OCI-LY3 (cell line): ENCODE data around the gene TTC6.

ENCODE experiments used
- H2AFZ ChIP-seq: fragments of 200-600, 300-600 bp; shearing (Covaris generic); 2 replicates; pipeline ENCODE4 v1.6.0; 2014; ENCODE audit warnings: antibody characterized with exemption, low read depth, low read length
- H3K27ac ChIP-seq: fragments of 200-600, 300-600 bp; sonication (generic); 2 replicates; pipeline ENCODE4 v1.5.1; 2014; ENCODE audit warnings: mild to moderate bottlenecking, low read length, moderate library complexity, mixed read lengths
- H3K27me3 ChIP-seq: fragments of 200-600, 300-600 bp; sonication (generic); 2 replicates; pipeline ENCODE4 v1.6.1; 2014; ENCODE audit warnings: low read depth, low read length, mixed read lengths
- H3K36me3 ChIP-seq: fragments of 200-600, 300-600 bp; sonication (generic); replicated peaks from 2 replicates; pipeline ENCODE3; 2014; ENCODE audit warnings: low read depth, low read length, mixed read lengths
- H3K4me1 ChIP-seq: fragments of 300-600, 200-600 bp; sonication (generic); 2 replicates; pipeline ENCODE4 v1.6.1; 2014; ENCODE audit warnings: low read length, mixed read lengths
- H3K4me2 ChIP-seq: fragments of 200-600, 300-600 bp; sonication (generic); 2 replicates; pipeline ENCODE4 v1.6.1; 2014; ENCODE audit warnings: low read length, mixed read lengths
- H3K4me3 ChIP-seq: fragments of 300-600, 200-600 bp; sonication (generic); 2 replicates; pipeline ENCODE4 v1.5.1; 2014; ENCODE audit warnings: antibody characterized with exemption, mild to moderate bottlenecking, low read length, moderate library complexity
- H3K79me2 ChIP-seq: fragments of 300-600, 200-600 bp; shearing (Covaris generic); 2 replicates; pipeline ENCODE4 v1.6.1; 2014; ENCODE audit warnings: mild to moderate bottlenecking, low read length, mixed read lengths
- H3K9ac ChIP-seq: fragments of 300-600, 200-600 bp; shearing (Covaris generic); 2 replicates; pipeline ENCODE4 v1.6.0; 2014; ENCODE audit warnings: mild to moderate bottlenecking, low read length, moderate library complexity
- H3K9me3 ChIP-seq: fragments of 200-600, 300-600 bp; shearing (Covaris generic); 2 replicates; pipeline ENCODE4 v1.6.1; 2014; ENCODE audit warnings: low read length, mixed read lengths; ENCODE audit not compliant: insufficient read depth
- H4K20me1 ChIP-seq: fragments of 200-600, 300-600 bp; sonication (generic); 2 replicates; pipeline ENCODE4 v1.6.1; 2016; ENCODE audit warnings: low read length, mixed read lengths; ENCODE audit not compliant: insufficient read depth
- CTCF ChIP-seq: fragments of 200-600, 300-600 bp; sonication (generic); IDR thresholded peaks from 2 replicates; pipeline ENCODE4 v1.5.1; 2014; ENCODE audit warnings: antibody characterized with exemption, low read length, low read depth
- EZH2phosphoT487 ChIP-seq: fragments of 200-600 bp; shearing (Covaris generic); IDR thresholded peaks from 2 replicates; pipeline ENCODE4 v1.6.1; 2018; ENCODE audit warnings: antibody characterized with exemption, mixed run types, low read depth

Gene TTC6

DNA sequence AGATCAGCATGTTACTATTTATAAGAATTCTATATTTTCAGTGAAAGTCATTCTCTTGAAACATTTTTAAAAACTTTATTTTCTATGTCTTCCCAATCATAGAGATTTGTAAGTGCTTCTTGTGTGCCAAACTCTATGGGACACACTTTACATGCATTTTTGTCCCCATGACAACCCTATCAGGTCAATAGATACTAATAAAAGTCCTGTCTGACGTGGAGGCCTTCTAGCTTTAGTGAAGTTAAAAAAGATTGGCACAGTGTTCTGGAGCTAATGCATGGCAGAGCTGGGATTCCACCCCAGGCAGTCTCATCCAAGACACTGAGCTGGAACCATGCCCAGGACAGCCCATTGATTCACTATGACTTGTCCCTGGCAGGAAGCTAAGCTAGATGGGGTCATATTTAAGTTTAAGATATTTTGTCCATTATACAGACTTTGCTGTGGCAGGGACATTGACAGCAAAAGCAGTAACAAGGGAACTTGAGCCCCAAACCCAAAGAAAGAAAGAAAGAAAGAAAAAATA is 28.1 kb downstream of the TTC6 start:
- Histone ChIP-seq H3K4me3 (no peak overlapping the region), H3K27me3 (no peaks in the 10 kb centered on the region), H3K9me3 (no peaks in the 10 kb centered on the region), H2AFZ (no peak overlapping the region), H4K20me1 (no peaks in the 10 kb centered on the region), H3K4me1 (no peaks in the 10 kb centered on the region), H3K9ac (no peak overlapping the region), H3K79me2 (no peaks in the 10 kb centered on the region), H3K36me3 (no peaks in the 10 kb centered on the region), H3K4me2 (no peak overlapping the region), H3K27ac (no peak overlapping the region)
- TF ChIP-seq EZH2phosphoT487: no peak
- no peak for TF ChIP-seq CTCF

GRCh38 chr14:37623971-37624370 is 28.5 kb downstream of the TTC6 start:
- Histone ChIP-seq H3K9me3 (no peaks in the 10 kb centered on the region), H3K9ac (no peak overlapping the region), H3K79me2 (no peaks in the 10 kb centered on the region), H2AFZ (no peak overlapping the region), H3K36me3 (no peaks in the 10 kb centered on the region), H3K4me3 (no peak overlapping the region), H4K20me1 (no peaks in the 10 kb centered on the region), H3K27ac (no peak overlapping the region), H3K27me3 (no peaks in the 10 kb centered on the region), H3K4me1 (no peaks in the 10 kb centered on the region), H3K4me2 (no peak overlapping the region)
- TF ChIP-seq EZH2phosphoT487 (no peak), CTCF (no peak)

DNA sequence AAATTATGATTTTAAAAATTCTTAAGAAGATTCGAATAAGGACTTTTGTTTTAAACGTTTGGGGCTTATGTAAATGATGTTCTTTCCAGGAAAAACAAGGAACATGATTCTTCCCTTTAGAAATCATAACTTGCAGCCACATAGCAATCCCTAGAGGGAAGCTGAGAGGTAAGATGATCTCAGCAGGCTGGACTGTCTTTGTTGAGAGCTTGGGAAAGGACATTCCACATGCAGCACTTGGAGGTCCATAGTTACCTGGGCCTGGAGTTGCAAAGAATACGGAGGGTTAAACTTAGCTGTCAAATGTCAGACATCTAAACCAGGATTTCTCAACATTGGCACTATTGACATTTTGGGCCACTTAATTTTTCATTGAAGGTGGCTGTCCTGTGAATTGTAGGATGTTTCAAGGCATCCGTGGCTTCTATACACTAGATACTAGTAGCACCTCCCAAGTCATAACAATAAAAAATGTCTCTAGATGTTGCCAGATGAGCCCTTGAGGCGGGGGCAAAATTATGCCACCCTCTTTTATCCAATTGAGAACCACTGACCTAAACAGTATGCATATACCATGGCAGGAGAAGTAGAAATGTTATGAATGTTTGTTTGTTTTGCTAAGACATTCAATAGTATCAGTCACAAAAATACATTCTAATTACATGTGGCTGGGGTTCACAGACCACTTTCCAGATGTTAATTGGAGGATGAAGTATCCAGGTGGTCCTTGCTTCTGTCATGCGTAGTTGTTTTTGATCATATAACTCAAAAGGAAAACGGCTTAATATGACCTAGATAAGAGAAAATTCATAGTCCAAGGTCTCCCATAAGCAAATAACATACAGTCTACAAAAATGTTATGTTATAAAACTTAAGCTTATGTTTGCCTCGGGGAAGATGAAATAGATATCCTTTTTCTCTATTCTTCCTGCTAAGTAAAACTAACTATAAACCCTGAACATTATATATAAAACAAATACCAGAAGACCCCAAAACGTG is 30.5 kb downstream of the TTC6 start:
- Histone ChIP-seq H4K20me1 (no peaks in the 10 kb centered on the region), H3K9me3 (no peaks in the 10 kb centered on the region), H3K79me2 (no peaks in the 10 kb centered on the region), H3K4me2 (no peak overlapping the region), H3K4me1 (no peaks in the 10 kb centered on the region), H3K27me3 (no peaks in the 10 kb centered on the region), H3K9ac (no peak overlapping the region), H3K4me3 (no peak overlapping the region), H3K27ac (no peak overlapping the region), H3K36me3 (no peaks in the 10 kb centered on the region), H2AFZ (no peak overlapping the region)
- no peak for TF ChIP-seq CTCF
- TF ChIP-seq EZH2phosphoT487: no peak

GRCh38 chr14:37637341-37637740 is 41.9 kb downstream of the TTC6 start:
- Histone ChIP-seq H3K9me3 (no peaks in the 10 kb centered on the region), H2AFZ (no peak overlapping the region), H3K79me2 (no peaks in the 10 kb centered on the region)

More at GRCh38 chr14:37637341-37637740, 41.9 kb downstream of the TTC6 start:
- no peaks in the 10 kb centered on the region for H3K36me3 ChIP-seq
- no peaks in the 10 kb centered on the region for H4K20me1 ChIP-seq
- no peak for TF ChIP-seq EZH2phosphoT487
- no peak for TF ChIP-seq CTCF
- no peaks in the 10 kb centered on the region for H3K27me3 ChIP-seq
- no peak overlapping the region for H3K27ac ChIP-seq
- H3K4me2 ChIP-seq: no peak overlapping the region
- H3K4me3 ChIP-seq: no peak overlapping the region
- H3K9ac ChIP-seq: no peak overlapping the region
- no peaks in the 10 kb centered on the region for H3K4me1 ChIP-seq
